Fibroblast of upper back skin (primary cell): ENCODE data around the gene PDZRN4.

Experiments
- DNase-seq: peaks from one replicate; pipeline ENCODE4 v3.0.0-alpha.2; 2013

The PDZRN4 gene

DNA sequence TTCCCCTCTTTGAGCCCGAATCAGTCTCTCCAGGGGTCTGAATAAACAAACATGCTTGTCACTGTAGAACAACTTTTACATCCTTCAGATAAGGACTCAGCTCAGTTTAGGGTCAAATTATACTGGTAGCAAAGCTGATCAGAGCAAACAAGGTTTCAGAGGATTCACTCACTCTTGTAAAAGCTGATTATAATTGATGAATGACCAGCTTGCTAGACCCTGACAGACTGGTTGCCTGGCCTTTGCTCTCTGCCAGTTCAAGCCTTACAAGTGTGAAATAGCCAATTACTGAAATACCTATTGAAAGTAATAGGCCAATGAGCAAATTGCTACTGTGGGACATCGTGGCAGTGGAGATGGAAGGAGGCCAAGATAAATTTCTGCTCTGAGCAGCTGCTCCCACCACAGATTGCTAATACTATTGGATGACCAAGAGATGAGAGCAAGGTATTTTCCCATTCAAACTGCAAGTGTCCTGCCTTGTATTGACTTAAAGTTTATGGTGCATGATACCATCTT lies 177.6 kb downstream of the PDZRN4 start:
- no peak for DNase-seq

DNA sequence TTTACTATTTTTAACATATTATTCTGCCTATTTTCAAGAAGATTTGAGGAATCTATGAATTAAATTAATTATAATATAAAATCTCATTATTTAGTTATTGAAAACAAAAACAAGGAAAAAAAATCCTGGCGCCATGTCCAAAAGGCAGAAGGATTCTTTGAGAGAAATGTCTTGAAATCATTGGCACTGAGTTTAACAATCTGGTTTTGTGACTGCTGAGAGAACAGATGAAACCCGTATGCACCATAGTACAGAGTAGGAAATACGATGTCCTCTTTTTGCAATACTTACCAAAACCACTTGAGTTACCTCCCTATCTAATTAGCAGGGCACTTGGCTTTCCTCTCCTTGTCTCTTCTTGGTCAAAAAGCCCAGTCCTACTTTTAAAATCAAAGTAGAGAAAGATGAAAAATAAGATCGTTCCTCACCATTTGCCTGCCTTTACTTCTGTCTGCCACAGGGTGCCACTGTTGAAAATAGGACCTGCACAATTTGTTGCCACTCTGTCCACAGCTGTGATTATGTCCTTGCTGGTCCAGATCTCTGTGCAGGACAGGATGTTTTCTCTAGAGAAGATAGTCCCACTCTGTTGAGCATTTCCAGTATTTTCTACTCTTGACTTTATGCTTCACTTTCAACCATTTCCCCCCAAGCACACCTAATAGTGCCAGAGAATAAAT lies 179.7 kb downstream of the PDZRN4 start:
- no peak for DNase-seq

DNA sequence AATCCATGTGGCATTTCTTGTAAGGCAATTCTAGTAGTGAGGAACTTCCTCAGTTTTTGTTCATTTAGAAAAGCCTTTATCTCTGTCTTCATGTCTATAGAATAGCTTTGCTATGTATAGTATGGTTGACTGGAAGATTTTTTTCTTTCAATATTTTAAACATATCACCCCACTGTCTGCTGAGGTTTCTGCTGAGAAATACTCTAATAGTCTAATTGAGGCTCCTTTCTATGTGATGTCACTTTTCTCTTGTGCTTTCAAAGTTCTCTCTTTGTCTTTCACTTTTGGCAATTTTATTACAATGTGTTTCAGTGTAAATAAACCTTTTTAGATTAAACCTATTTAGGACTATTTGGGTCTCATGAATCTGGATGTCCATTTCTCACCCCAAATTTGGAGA lies 192.8 kb downstream of the PDZRN4 start:
- no peak for DNase-seq

DNA sequence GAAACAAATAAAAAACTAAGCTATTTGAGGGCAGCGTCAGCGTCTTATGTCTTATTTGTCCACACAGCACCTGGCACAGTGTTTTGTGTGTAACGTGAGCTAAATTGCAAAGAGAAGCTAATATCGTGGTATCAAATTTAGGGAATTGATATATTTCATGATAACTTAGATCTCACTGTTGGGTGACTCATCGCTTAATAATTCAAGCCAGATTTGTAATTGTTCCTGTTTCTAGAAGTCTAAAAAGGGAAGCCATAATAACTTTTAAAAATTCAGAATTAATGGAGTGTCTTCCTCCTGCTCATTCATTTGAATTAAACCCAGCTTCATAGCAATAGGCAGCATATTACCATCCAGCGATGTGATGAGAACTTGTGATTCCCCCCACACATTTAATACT lies 214.7 kb downstream of the PDZRN4 start:
- no peak for DNase-seq

DNA sequence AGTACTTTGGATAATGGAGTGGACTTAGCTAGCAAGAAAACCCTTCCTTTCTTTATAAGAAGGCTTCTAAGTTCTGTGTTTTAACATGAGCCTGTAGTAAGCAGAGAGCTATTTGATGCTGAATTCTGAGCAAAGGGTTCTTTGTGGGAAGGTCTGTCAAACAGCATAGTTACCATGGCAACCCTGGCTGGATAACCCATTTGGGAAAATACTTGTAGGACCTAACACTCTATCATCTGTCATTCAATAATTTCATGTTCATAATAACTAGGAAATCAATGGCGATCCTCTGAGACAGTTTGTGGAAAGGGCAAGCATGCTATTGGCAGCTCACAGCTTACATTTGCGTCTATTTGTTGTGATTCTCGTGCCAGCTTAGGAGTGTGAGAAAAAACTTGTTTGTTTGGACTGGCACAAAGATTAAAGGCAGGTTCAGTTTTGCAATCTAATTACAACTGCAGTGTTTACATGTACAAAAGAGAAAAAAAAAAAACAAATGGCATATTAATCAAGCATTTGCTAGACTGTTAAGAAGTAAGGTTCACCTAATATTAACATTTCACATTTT lies 219.2 kb downstream of the PDZRN4 start:
- no peak for DNase-seq

DNA sequence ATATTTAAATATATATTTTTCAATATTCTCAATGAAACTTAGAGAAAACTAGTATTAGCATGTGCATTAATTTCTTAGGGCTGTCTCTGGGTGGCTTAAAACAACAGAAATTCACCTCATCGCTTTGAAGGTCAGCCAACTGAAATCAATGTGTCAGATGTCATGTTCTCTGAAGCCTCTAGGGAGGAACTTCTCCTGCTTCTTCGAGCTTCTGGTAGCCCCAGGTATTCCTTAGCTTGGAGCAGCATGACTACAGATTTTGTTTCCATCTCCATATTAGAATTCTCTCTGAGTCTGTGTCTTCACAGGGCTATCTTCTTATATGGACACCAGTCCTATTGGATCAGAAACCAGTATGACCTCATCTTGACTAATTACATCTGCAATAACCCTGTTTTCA lies 221.5 kb downstream of the PDZRN4 start:
- DNase-seq, result no peak

DNA sequence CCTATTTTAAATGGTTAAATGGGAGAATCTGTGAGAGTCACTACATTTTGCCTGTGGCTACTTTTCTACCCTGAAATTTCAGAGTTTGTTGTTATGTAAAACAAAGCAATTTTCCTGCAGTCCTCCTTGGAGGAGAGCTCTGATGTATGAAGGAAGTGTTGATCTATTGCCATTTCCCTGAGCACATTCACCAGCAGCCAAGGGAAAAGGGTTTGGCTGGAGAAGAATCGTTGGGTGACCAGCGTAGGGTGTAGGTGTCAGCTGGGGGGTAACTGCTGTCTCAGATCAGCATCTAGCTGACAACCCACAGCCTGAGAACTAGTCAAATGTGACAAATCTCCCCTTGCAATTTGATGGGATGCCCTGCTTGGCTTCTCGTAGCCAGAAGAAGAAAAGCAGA lies 230.5 kb downstream of the PDZRN4 start:
- no peak for DNase-seq

DNA sequence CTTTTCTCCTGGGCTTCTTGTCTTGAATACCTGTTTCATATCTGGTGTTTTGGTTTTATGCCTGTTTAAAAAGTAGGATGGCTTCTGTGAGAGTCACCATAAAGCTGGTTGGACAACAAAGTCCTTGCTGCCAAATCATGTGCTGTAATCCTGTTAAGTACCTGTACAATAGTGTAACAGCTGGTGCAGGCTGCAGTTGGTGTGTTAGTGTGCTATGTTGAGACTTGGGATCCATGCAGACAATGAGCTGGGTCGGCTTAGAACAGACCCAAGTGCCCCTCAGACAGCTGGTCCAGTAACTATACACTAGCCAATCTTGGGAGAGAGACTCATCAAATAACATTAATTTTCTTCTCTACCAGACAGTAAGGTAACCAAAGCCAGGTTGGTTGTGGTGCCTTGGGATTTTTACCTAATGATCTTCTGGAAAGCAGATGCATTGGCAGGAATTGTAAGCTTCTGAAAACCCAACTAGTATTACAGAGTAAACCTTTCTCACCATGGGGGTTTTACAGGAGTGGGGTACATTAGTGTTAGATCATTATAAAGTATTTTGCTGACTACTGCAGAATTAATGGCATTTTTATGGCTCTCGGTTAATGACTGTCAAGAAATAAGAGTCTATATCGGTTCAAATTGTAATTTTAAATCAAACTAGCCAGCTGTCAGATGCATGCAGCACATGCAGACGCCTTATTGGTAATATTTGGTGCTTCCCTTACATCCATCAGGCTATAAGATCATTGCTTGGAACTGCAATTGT lies 231.2 kb downstream of the PDZRN4 start:
- no peak for DNase-seq

DNA sequence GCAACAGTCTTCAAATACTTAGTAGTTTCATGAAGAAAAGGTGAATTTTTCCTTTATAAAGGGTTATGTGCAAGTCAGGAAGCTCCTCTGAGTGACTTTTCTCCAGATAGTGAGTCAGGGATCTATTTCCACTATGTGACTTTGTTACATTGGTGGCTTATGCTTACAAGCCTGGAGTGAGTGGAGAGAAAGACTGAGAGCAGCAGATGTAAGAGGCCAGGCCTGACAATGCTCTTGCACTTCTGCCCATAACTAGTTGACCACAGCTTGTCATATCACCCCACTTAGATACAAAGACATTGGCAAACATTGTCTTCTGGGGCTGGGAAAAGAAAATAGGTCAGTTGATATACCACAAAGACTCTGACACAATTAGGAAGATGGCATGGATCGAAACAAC lies 236.5 kb downstream of the PDZRN4 start:
- DNase-seq, result no peak

DNA sequence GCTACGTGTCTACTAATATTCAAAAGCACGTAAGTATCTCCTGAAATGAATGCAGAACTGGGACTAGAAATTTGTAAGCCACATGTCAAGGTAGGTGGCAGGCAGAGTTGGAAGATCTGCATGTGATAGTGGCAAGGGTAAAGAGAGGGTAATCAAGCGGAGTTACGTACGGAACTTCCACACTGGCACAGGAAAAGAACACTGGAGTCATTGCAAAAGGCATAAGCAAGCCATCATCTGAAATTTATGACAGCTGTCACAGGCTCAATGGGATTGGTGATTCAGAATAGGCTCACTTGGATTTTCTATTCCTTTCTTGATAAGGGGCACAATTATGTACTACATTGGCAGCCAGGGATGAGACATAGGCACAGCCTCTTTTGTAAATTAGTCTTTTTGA lies 245.3 kb downstream of the PDZRN4 start:
- no peak for DNase-seq

DNA sequence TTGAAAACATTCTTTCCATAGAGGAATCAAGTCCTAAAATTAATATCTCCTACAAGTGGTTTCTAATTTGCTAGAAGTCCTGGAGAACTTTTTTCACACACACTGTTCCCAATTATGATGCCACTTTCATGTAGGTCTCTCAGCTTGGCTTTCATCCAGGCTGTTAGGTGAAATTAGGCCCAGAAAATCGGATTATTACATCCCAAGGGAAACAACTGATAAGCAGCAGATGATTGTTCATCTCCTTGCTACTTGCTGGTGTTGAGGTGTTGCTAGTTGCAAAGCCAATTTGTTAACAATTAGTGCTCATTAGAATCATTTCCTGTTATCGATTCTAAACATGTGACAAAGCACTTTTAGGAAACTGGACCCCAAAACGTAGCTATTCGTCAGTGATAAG lies 248.0 kb downstream of the PDZRN4 start:
- DNase-seq, result no peak

DNA sequence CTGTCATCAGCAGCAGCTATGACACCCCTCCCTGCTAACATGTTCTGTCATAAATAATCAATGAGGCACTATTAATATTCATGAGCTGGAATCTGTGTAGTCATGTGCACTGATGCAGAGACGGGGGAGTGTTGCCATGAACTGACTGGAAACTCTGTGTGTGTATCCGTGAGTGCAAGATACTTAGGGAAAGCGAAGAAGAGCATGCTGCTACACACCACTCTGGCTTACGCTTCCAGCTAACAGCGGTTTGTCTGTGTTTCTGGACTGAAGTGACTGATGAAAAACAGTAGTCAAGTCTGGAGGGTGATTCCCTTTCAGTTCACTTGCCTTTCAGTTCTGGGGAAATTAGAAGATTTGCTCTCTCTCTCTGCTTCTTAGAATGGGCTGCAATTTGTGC lies 249.4 kb downstream of the PDZRN4 start:
- DNase-seq, result no peak

DNA sequence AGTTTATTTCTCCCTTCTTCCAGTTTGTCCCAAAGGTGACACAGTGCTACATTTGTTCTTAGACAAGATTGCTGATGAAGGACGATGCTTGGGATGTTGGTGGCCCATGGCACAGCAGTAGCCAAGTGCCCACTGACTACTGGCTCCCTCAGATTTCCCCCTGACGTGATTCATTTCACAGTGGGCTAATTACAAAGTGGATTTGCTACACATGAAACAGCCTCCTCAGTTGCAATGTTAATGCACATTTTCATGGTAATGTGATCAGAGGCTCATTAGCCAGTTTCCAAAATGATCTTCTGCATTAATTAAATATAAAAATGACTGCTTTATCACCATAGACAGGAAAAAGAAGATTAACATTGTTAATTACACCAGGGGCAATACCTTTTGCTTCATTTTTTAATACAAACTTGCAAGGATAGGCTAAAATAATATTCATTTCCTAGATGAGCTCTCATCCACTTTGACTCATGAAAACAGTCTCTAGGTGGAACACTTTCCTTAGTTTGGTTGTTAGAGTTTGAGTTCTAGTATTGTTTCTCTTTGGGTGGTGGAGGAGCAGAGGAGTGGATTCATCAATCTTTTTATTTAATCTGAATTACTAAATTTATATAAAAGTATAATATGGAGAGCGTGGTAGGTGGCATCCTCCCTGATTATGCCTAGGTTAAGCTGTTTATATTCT lies 250.9 kb downstream of the PDZRN4 start:
- DNase-seq, result no peak

DNA sequence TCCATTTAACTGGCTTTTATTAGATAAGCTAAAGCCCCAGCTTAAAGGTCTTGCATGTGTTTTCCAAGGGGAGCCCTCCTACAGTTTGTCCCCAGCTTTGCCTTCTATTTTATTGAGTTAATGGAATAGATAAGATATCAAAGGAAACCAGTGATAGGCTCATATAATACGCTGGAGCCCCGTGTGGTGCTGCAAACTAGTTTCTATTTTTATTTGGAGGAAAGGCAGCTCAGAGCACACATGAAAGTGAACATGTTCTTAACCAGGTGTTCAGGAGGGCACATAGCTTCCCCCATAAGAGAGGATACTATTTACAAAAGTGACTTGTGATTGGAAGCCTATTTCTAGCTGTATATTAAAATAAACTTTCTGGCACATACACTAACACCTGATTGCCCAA lies 251.7 kb downstream of the PDZRN4 start:
- no peak for DNase-seq

DNA sequence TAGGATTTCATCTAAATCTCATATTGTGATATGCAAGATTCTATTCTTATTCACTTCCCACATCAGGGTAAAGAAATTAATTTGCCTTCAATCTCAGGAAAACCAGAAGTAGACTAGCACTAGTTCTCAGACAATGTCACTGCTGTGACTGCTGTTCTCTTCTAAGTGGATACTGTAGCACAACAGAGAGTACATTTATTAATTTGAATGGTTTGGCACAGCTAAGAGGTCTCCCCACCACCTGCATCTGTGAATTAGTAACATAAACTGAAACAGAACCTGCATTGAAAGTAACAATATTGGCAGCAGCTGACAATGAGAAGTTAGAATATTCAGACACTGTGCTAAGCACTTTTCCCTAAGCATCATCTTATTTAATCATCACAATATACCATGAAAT lies 253.1 kb downstream of the PDZRN4 start:
- DNase-seq, result no peak

DNA sequence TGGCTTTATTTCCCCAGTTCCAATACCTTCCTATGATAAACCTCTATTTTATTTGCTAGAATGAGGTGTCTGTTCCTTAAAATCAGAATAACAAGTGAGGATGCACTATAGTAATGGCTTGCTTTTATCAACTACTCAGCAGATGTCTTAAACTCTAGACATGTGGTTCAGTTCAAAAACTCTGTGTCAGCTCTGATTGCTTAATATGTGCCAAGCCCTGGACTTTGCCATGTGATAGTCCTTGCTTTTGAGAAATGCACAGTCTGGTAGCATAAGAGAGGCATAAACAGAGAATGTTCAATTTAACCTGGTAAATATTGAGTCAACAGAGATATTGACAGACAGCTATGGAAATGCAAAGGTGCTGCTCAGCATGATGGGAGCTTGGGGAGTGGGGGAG lies 254.8 kb downstream of the PDZRN4 start:
- DNase-seq, result no peak

DNA sequence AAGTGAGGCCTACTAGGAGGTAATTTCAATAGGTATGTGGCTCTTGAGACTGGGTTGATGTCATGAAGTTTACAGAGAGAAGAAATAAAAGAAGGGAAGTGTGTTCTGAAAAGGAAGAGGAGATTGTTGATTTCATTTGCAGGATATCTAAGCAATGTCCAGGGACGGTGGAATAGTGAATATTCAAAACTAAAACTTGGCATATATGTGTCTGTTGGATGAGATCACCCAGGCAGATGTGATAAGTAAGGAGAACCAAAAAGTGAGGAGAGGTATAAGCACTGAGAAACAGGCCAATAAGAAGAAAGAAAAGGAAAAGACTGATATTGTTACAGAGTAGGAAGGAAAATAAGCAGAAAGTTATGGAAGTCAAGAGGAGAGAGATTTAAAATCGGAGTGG lies 255.6 kb downstream of the PDZRN4 start:
- DNase-seq, result no peak

DNA sequence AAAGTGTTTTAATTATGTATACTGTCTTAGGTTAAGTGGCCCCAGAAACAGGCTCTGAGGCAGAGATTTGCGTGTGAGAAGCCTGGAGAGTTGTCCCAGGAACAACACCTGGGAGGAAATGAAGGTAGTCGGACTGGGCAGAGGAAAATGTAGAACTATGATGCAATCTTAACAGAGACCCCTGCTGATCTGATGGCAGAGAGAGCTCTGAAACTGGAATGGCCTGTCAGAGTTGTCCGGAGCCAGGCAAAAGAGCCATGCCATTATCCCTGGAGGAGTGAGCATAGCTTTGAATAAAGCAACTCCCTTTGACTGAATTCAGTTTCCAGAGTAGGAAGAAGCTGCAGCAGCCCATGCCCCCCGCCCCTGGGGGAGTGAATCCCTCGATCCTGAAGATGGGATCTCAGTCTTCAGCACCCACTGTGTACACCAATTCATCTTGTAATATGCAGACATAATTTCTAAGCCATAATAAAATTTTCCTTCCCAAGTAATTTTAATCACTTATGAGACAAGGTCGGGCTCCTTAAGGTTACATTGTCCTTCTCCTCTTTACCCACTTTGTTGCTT lies 264.8 kb downstream of the PDZRN4 start:
- no peak for DNase-seq

DNA sequence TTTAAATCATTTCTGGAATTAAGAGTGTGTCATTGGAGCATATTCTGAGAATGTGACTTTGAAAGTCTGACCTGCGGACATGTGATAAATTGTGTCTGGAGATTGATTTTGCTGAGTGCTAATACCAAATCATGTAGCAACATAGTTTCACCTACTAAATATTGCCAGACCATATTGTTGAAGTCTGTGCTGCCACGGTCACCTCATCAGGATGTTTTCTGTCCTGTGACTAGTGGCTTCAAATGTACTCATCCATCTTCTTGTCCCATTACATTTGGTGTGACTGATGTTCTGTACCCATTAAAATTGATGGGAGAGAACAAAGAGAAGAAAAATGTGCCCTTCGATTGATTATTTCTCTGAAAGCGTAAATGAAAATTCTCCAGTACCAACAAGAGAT lies 265.3 kb downstream of the PDZRN4 start:
- no peak for DNase-seq

DNA sequence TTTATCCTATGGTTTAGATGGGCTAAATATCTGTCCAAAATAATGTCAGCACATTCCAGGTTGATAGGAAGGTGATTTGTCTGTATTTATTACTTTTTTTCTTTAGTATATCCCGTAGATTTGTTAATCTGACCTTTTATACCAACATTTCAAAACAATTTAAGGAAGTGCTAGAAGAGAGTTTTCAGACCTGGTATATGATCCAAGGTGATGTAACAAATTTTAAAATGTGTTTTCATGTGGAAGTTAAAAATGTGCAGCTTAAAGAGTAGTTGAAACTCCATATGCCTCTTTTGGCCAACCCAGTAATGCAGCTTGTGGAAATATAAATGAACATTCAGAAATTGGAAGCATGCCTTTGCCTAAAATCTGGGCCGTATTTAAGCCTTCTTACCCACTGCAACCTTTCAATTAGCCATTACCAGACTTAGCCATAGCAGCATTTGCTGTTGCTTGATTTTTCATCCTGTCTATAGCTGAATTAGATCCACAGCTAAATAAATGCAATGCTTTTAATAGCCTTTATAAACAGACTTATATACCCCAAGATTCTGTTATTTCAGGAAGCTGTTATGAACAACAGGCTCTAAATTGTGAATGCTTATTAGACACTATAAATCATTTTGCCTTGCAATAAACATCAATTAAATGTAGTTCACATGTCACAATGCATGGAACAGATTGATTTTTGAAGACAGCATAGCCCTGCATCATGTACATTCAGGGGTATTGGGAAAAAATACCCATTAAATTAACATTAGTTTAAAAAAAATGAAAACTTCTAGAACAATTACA lies 271.2 kb downstream of the PDZRN4 start:
- no peak for DNase-seq

DNA sequence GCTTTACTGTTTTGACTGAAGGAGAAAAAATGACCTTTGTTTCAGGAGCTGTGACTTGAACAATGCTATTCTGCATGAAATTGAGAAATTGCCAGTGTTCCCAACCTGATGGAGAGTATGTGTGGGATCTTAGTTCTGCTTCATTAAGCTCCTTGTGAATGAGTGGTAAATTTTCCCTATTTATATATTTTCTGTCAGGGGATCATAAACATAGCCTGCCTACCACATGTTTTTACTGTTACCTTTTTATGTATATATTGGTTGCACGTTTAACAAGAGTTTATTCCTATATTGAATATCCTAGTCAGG lies 271.7 kb downstream of the PDZRN4 start:
- no peak for DNase-seq

DNA sequence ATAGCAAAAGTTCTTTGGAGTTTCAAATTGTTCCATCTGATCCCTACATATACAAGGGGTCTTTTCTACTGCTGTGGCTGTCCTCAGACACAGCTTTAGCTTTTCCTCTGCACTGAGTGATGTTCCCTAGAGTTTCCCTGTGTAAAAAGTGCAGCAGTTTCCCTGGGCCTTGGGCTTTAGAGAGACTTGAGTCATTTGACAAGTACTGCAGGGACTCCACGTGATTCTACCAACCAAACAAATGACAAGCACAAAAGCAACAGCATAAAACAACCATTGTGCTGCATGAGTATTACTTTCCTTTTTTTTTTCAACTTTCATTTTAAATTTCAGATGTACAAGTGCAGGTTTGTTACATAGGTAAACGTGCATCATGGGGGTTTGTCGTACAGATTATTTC lies 272.8 kb downstream of the PDZRN4 start:
- DNase-seq, result no peak

DNA sequence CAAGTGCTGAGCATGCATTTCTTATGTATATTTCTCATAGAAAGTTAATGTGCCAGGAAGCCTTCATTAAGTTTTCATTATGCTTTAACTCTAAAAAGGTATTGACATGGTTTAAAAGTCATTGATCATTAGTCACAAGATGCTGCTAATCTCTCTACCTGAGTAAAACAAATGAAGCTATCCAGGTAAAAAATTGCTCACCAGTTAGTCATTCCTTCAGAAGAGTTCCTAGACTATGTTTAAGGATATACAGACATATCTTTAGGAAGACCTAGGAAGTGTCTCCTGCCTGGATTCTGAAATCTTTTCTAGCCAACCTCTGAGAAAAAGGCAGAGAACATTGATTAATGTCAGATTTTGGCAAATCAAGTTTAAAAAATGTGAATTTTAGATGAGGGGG lies 274.2 kb downstream of the PDZRN4 start:
- DNase-seq, result no peak
